GM13977 (cell line): ENCODE measurements around the gene C2orf74.

Source experiments
- DNase-seq: peaks from one replicate; pipeline ENCODE4 v3.0.0; 2012; ENCODE audit warnings: low spot score
- in situ Hi-C: fragments of 300-500 bp; cut with MboI; formaldehyde crosslinking; loops from one replicate; pipeline ENCODE4 v1.12.0; 2022; ENCODE audit warnings: low sequenced_read_pairs, low pct_unique_long_range_greater_than_20kb, mixed read lengths, inconsistent platforms; ENCODE audit not compliant: unreplicated experiment
- TF ChIP-seq, protein P1 (sequence below): IDR thresholded peaks from 2 replicates; pipeline ENCODE4 v1.5.1; 2012; ENCODE audit warnings: mild to moderate bottlenecking, control low read depth; ENCODE audit not compliant: insufficient read depth; ENCODE audit errors: extremely low read depth, missing control alignments

C2orf74 gene

DNA sequence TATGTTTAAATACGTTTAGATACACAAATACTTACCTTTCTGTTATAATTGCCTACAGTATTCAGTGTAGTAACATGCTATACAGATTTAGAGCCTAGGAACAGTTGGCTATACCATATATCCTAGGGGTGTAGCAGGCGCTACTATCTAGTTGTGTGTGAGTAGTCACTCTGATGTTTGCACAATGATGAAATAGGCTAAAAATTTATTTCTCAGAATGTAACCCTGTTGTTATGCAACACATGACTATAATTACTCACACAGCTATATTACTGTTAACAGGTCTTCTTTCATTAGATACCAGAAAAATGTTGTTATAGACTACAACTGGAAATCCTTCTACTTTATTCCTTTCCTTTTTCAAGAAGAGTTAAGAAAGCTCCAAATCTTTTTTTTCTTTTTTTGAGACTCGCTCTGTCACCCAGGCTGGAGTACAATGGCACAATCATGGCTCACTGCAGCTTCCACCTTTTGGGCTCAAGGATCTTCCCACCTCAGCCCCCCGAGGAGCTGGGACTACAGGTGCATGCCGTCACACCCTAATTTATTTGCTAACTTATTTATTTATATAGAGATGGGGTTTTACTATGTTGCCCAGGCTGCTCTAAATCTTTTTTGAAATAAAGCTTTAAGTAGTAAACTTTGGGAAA, 48.5 kb downstream of the C2orf74 start:
- TF ChIP-seq, protein P1, sequence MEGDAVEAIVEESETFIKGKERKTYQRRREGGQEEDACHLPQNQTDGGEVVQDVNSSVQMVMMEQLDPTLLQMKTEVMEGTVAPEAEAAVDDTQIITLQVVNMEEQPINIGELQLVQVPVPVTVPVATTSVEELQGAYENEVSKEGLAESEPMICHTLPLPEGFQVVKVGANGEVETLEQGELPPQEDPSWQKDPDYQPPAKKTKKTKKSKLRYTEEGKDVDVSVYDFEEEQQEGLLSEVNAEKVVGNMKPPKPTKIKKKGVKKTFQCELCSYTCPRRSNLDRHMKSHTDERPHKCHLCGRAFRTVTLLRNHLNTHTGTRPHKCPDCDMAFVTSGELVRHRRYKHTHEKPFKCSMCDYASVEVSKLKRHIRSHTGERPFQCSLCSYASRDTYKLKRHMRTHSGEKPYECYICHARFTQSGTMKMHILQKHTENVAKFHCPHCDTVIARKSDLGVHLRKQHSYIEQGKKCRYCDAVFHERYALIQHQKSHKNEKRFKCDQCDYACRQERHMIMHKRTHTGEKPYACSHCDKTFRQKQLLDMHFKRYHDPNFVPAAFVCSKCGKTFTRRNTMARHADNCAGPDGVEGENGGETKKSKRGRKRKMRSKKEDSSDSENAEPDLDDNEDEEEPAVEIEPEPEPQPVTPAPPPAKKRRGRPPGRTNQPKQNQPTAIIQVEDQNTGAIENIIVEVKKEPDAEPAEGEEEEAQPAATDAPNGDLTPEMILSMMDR, result no peak
- DNase-seq, result no peak
- in situ Hi-C loops, result no loop called here

DNA sequence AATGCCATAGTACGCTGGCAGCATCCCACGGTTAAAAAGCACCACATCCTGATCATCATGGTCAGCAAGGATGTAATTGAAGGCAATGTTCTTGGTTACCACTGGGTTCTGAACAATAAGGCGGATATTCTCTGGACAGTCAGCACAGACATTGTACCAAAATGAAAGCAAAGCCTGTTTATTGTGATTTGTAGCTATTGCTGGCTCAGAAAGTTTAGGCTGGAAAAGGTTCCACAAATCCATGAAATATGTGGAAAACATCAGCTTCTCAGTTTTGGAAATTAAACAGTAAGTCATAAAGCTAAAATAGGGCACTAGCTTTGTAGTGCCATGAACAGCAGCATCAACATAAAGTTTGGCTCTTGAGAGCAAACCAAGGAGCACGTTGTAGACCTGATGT, 52.2 kb downstream of the C2orf74 start:
- no peak for DNase-seq
- in situ Hi-C loops, result no loop called here
- TF ChIP-seq, protein P1, result no peak
